Cardiac muscle cell (in vitro differentiated cells and primary cell): ENCODE data around the gene CELF3. TPM values are rescaled to one million over a fixed set of nuclear protein-coding genes. Genes with fewer than 3 reads are reported as not detected.

ENCODE experiments used
- DNase-seq, 2 donors: peaks; one replicate each; pipeline versions ENCODE4 v3.0.0 to v3.0.0-alpha.2; 2010 to 2017; ENCODE audit warnings: low read depth in 1 of 2, low spot score in 1 of 2
- H3K27ac ChIP-seq: fragments of 200-600 bp; sonication (generic); 2 replicates; pipeline ENCODE4 v1.5.1; 2016
- H3K27me3 ChIP-seq: fragments of 200-600 bp; sonication (generic); 2 replicates; pipeline ENCODE4 v1.6.0; 2016; ENCODE audit warnings: control low read depth
- H3K36me3 ChIP-seq: fragments of 200-600 bp; sonication (generic); 2 replicates; pipeline ENCODE4 v1.5.1; 2016; ENCODE audit warnings: control low read depth
- H3K4me1 ChIP-seq: fragments of 200-600 bp; sonication (generic); 2 replicates; pipeline ENCODE4 v1.8.1; 2017; ENCODE audit warnings: low read depth, mild to moderate bottlenecking, mixed run types
- H3K4me3 ChIP-seq: fragments of 200-600 bp; sonication (generic); 2 replicates; pipeline ENCODE4 v1.5.1; 2016; ENCODE audit warnings: mild to moderate bottlenecking
- H3K9me3 ChIP-seq: fragments of 200-600 bp; sonication (generic); 2 replicates; pipeline ENCODE4 v1.5.1; 2017; ENCODE audit warnings: low read depth, mild to moderate bottlenecking, control low read depth
- polyA plus RNA-seq: library from polyadenylated mRNA; unstranded; fragments of >200 nt; fragmentation: Nextera tagmentation; extraction: Ambion mirVana; gene quantifications from 2 replicates; pipeline ENCODE4 v1.2.1, GENCODE V29; 2016
- total RNA-seq: library from RNA; depleted of rRNA; stranded (reverse); fragments of >200 nt; gene quantifications from 2 replicates; pipeline ENCODE4 v1.2.3, GENCODE V29; 2016
- TF ChIP-seq, protein P1 (sequence below): IDR thresholded peaks from 2 replicates; pipeline ENCODE4 v1.5.1; 2012; ENCODE audit warnings: low read depth, mild to moderate bottlenecking, low read length

The CELF3 gene
- total and polyA plus RNA-seq, 2 experiments from 2014 or later = 0.42 TPM; not detected in 1

DNA sequence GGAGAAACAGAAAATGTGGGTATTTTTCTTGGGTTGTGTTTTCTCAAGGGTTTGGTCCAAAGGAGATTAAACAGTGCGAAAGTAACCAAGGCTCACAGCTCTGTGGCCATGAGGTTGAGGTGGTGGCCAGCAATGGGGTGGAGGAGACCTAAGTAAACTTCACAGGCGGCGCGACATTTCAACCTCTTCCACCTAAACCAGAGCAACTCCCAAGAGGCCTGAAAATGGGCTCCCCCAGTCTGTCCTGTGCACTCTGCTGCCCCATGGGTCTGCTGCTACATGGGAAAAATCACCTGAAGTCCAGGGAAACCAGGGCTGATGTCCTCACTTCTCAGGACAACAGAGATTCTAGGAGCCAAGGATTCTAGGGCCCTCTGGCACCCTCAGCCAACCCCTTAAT lies 12.4 kb downstream of the CELF3 start:
- no peaks in the 10 kb centered on the region for H3K27me3 ChIP-seq
- no peak for DNase-seq
- H3K27ac ChIP-seq = no peak overlapping the region
- no peak overlapping the region for H3K4me3 ChIP-seq
- H3K4me1 ChIP-seq = no peaks in the 10 kb centered on the region
- no peaks in the 10 kb centered on the region for H3K9me3 ChIP-seq
- peaks cover 11% of the 10 kb centered on the region for H3K36me3 ChIP-seq
- TF ChIP-seq, protein P1, sequence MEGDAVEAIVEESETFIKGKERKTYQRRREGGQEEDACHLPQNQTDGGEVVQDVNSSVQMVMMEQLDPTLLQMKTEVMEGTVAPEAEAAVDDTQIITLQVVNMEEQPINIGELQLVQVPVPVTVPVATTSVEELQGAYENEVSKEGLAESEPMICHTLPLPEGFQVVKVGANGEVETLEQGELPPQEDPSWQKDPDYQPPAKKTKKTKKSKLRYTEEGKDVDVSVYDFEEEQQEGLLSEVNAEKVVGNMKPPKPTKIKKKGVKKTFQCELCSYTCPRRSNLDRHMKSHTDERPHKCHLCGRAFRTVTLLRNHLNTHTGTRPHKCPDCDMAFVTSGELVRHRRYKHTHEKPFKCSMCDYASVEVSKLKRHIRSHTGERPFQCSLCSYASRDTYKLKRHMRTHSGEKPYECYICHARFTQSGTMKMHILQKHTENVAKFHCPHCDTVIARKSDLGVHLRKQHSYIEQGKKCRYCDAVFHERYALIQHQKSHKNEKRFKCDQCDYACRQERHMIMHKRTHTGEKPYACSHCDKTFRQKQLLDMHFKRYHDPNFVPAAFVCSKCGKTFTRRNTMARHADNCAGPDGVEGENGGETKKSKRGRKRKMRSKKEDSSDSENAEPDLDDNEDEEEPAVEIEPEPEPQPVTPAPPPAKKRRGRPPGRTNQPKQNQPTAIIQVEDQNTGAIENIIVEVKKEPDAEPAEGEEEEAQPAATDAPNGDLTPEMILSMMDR = no peak

DNA sequence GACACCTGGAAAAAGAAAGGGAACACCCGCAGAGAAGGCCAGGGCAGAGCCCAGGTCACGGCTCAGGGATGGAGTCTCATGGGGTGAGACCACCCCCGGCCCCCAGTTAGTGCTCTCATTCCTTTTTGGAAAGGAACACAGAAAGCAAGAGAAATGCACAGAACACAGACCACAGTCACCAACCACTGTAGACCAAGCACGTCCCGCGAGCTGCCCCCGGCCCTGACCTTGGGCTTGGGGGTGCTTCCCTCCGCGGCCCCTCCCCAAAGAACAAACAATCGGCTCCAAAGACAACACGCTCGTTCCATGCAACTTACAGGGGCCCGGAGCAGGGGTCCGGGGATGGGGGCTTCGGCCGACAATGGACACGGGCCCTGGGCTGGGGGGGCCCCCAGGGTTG lies 12.8 kb downstream of the CELF3 start:
- Histone ChIP-seq H3K27ac (no peak overlapping the region), H3K4me3 (no peak overlapping the region), H3K27me3 (no peaks in the 10 kb centered on the region), H3K4me1 (no peaks in the 10 kb centered on the region), H3K9me3 (no peaks in the 10 kb centered on the region), H3K36me3 (peaks cover 15% of the 10 kb centered on the region)
- no peak for DNase-seq
- TF ChIP-seq, protein P1 = no peak

DNA sequence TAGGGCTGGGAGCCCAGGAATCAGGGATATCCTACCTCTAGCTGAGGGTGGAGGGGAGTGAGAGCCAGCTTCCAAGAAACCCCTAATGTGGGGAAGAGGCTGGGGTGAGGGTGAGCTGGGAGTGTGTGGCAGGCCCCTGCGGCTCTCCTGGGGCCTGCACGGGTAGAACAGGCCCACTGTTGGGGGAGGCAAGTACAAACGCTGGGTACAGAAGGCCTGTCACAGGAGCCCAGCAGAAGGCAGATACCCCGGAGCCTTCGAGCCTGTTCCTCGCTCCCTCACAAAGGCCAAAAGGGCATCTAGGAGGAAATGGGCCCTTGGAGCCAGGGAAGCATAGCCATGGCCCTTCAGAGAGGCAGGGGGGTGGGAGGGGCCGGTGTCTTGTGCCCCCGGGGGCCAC lies 13.7 kb downstream of the CELF3 start:
- Histone ChIP-seq H3K4me1 (no peaks in the 10 kb centered on the region), H3K27ac (no peak overlapping the region), H3K9me3 (no peaks in the 10 kb centered on the region), H3K36me3 (peaks cover 21% of the 10 kb centered on the region), H3K4me3 (no peak overlapping the region), H3K27me3 (no peaks in the 10 kb centered on the region)
- no peak for DNase-seq
- TF ChIP-seq, protein P1 = no peak

DNA sequence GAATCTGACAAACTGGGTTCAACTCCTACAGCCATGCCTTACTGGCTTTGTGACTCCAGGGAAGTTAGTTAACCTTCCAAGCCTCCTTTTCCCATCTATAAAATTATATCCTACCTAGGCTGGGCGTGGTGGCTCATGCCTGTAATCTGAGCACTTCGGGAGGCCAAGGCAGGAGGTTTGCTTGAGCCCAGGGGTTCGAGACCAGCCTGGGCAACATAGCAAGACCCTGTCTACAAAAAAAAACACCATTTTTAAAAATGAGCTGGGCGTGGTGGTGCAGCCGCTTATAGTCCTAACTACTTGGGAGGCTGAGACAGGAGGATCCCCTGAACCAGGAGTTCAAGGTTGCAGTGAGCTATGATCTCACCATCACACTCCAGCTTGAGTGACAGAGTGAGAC lies 15.1 kb downstream of the CELF3 start:
- Histone ChIP-seq H3K4me1 (no peaks in the 10 kb centered on the region), H3K4me3 (no peak overlapping the region), H3K36me3 (peaks cover 21% of the 10 kb centered on the region), H3K27ac (no peak overlapping the region), H3K27me3 (no peaks in the 10 kb centered on the region), H3K9me3 (no peaks in the 10 kb centered on the region)
- no peak for DNase-seq
- TF ChIP-seq, protein P1 = no peak

DNA sequence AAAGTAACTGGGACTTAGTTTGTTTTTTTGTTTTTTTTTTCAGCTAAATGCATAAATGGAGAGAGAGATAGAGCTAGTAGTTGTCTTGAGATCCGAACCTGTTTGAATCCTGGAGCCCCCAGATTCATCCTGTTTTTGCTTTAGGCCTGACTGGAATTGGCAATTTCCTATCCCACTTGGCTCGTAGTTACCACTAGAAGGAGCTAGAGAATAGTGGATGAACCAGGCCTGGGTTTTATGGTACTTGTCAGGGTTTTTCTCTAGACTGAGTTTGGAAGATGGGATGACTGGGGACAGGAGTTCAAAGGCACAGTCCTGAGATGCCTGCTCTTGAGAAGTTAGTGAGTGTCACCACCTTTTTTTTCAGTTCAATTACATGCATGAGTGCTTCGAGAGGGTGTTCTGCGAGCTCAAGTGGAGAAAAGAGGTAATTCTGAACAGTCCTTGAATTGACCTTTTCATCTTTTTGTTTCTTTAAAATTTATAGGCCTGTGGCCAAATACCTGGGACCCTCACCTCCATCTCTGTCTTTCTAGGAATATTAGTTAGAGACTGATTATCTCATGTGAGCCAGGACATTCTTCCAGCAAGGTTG lies 23.4 kb downstream of the CELF3 start:
- peak; percentile 52 to 65 for DNase-seq
- Histone ChIP-seq H3K9me3 (no peaks in the 10 kb centered on the region), H3K4me3 (no peak overlapping the region), H3K27ac (no peak overlapping the region), H3K36me3 (peaks cover 8% of the 10 kb centered on the region), H3K4me1 (peaks cover 9% of the 10 kb centered on the region), H3K27me3 (no peaks in the 10 kb centered on the region)
- TF ChIP-seq, protein P1 = peak; percentile 81
